Measurements from ENCODE around the gene XPC. TPM values are rescaled to one million over a fixed set of nuclear protein-coding genes. Genes with fewer than 3 reads are reported as not detected.

XPC gene
- total and polyA plus RNA-seq, 2 donors (not counting 3 experiments of a cell fraction or from before 2014, with no cell fraction given): 11.9 to 36.8 TPM

DNA sequence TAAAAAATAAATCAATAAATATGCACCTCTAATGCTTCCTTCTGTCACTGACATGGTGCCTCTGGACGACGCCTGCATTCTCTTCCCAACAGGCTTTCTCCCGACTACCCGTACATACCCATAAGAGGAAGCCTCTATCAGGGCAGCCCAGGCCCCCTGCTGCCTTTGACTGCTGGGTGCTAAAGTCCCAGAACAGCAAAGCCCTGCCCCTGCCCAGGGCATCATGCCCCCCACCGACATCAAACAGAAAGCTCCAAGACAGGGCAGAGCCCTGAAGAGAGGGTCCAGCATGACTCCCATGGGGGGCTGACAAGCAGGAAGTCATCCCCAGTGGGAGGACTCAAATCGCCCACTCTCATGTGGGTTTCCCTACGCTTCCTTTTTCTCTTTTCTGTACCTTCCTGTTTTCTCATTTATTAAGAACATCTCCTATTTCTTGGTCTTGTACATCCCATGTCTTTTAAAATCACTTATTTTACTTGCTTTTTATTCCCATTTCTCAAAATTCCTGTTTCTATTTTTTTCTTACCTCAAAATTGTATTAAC, 23.4 kb downstream of the XPC start:
- no peaks in the 10 kb centered on the region for H3K79me2 ChIP-seq (ENCODE audit: control insufficient read depth, insufficient read depth, low read length)
- POLR2A ChIA-PET: no interaction called here
- CTCF ChIA-PET: interaction anchor here (1.1 kb wide), 1 partner anchor 13 kb away, joined by 4 read pairs; no protein-coding TSS in a partner anchor
- no peak overlapping the region for H3K27ac ChIP-seq (ENCODE audit: insufficient read depth, low read depth, low read length)
- no peak overlapping the region for H3K4me2 ChIP-seq (ENCODE audit: insufficient read depth, low read length)
- dilution Hi-C loops (cut with MboI; ENCODE audit: extremely low pct_ligation_motif_present, low sequenced_read_pairs) (no loop called here), intact Hi-C loops (cut with micrococcal nuclease) (no loop called here)
- no peaks in the 10 kb centered on the region for H3K27me3 ChIP-seq (ENCODE audit: control insufficient read depth in 2 of 2, insufficient read depth in 2 of 2, low read length in 2 of 2)
- DNase-seq (ENCODE audit: low read depth, low spot score): no peak
- H3K4me3 ChIP-seq (replicated peaks in 1 of 3; ENCODE audit: insufficient read depth in 1 of 3, low read depth in 1 of 3, low read length in 3 of 3): no peak overlapping the region
- H3K9ac ChIP-seq (replicated peaks; ENCODE audit: extremely low read depth, insufficient read depth, low read length): no peak overlapping the region
- no TSS peak for BruUV-seq (replicated peaks)
- FAIRE-seq: no peak
- no peaks in the 10 kb centered on the region for H3K9me3 ChIP-seq (replicated peaks; ENCODE audit: control insufficient read depth, insufficient read depth, low read length)
- peaks cover 2% of the 10 kb centered on the region for H3K4me1 ChIP-seq (ENCODE audit: control insufficient read depth, extremely low read depth, insufficient read depth, low read length)
- peaks cover 19 to 31% of the 10 kb centered on the region in 2 experiments for H3K36me3 ChIP-seq (ENCODE audit: control insufficient read depth in 2 of 2, extremely low read depth in 1 of 2, insufficient read depth in 2 of 2, low read length in 2 of 2)
- H3K9me1 ChIP-seq (replicated peaks; ENCODE audit: control insufficient read depth, extremely low read depth, insufficient read depth, low read length): no peaks in the 10 kb centered on the region
- no peak for TF ChIP-seq POLR2A (IDR thresholded peaks at IDR 0.05; ENCODE audit: low read depth, low read length)
- no peak for TF ChIP-seq POLR2AphosphoS5 (IDR thresholded peaks at IDR 0.05; ENCODE audit: insufficient read depth, low read depth, low read length)
- no peak overlapping the region for H2AFZ ChIP-seq (ENCODE audit: low read depth, low read length)
- no peaks in the 10 kb centered on the region for H4K20me1 ChIP-seq (replicated peaks; ENCODE audit: control insufficient read depth, extremely low read depth, insufficient read depth, low read length)

GRCh38 chr3:14154276-14154675, 24.1 kb downstream of the XPC start:
- Histone ChIP-seq H3K79me2 (ENCODE audit: control insufficient read depth, insufficient read depth, low read length) (no peaks in the 10 kb centered on the region), H3K9me3 (replicated peaks; ENCODE audit: control insufficient read depth, insufficient read depth, low read length) (no peaks in the 10 kb centered on the region), H3K9me1 (replicated peaks; ENCODE audit: control insufficient read depth, extremely low read depth, insufficient read depth, low read length) (no peaks in the 10 kb centered on the region), H3K27ac (ENCODE audit: insufficient read depth, low read depth, low read length) (no peak overlapping the region), H3K4me2 (ENCODE audit: insufficient read depth, low read length) (no peak overlapping the region), H3K27me3 (ENCODE audit: control insufficient read depth in 2 of 2, insufficient read depth in 2 of 2, low read length in 2 of 2) (no peaks in the 10 kb centered on the region), H3K9ac (replicated peaks; ENCODE audit: extremely low read depth, insufficient read depth, low read length) (no peak overlapping the region), H4K20me1 (replicated peaks; ENCODE audit: control insufficient read depth, extremely low read depth, insufficient read depth, low read length) (no peaks in the 10 kb centered on the region), H3K36me3 (ENCODE audit: control insufficient read depth in 2 of 2, extremely low read depth in 1 of 2, insufficient read depth in 2 of 2, low read length in 2 of 2) (peaks cover 13 to 26% of the 10 kb centered on the region in 2 experiments), H3K4me3 (replicated peaks in 1 of 3; ENCODE audit: insufficient read depth in 1 of 3, low read depth in 1 of 3, low read length in 3 of 3) (no peak overlapping the region), H2AFZ (ENCODE audit: low read depth, low read length) (no peak overlapping the region), H3K4me1 (ENCODE audit: control insufficient read depth, extremely low read depth, insufficient read depth, low read length) (peaks cover 2% of the 10 kb centered on the region)
- intact Hi-C loops (cut with micrococcal nuclease) (no loop called here), dilution Hi-C loops (cut with MboI; ENCODE audit: extremely low pct_ligation_motif_present, low sequenced_read_pairs) (no loop called here)
- BruUV-seq (replicated peaks): no TSS peak
- TF ChIP-seq FOS (IDR thresholded peaks at IDR 0.05; ENCODE audit: borderline replicate concordance, insufficient read depth, low read length) (no peak), GATA2 (IDR thresholded peaks at IDR 0.05; ENCODE audit: insufficient read depth, insufficient read length, low read depth, low read length) (no peak), POLR2AphosphoS5 (IDR thresholded peaks at IDR 0.05; ENCODE audit: insufficient read depth, low read depth, low read length) (no peak), CTCF (IDR thresholded peaks at IDR 0.05; ENCODE audit: extremely low read depth in 1 of 2, insufficient read depth in 1 of 2, low read depth in 1 of 2, low read length in 2 of 2) (no peak), JUN (IDR thresholded peaks at IDR 0.05; ENCODE audit: borderline replicate concordance, insufficient read depth, insufficient read length, low read depth) (no peak), MAX (IDR thresholded peaks at IDR 0.05; ENCODE audit: insufficient read depth, insufficient read length) (no peak), POLR2A (IDR thresholded peaks at IDR 0.05; ENCODE audit: low read depth, low read length) (no peak), EZH2 (IDR thresholded peaks at IDR 0.05; ENCODE audit: borderline replicate concordance, low read depth, low read length, severe bottlenecking) (no peak), MYC (IDR thresholded peaks at IDR 0.05; ENCODE audit: low read depth, low read length) (no peak)
- CTCF ChIA-PET: interaction anchor here (2.3 kb wide), 1 partner anchor 9 kb away, joined by 6 read pairs; no protein-coding TSS in a partner anchor
- FAIRE-seq (peak; percentile 42), DNase-seq (ENCODE audit: low read depth, low spot score) (peak; percentile 58)
- POLR2A ChIA-PET: no interaction called here

All from endothelial cell of umbilical vein (primary cell).